Endothelial cell of umbilical vein (primary cell): ENCODE data around the gene MRM2. TPM values are rescaled to one million over a fixed set of nuclear protein-coding genes. Genes with fewer than 3 reads are reported as not detected.

ENCODE experiments used
- BruUV-seq: library from RNA; stranded (reverse); fragments of 400-500 nt; replicated peaks from 2 replicates; lab custom pipeline; 2021; lab: Mats Ljungman, UMichigan
- CTCF ChIA-PET: fragments of 300-600, 350-600 bp; sonication (Branson Sonifier 250); formaldehyde crosslinking; loops from one replicate; lab custom pipeline; 2021; ENCODE audit warnings: antibody characterized with exemption, inconsistent platforms; lab: Charles Lee
- POLR2A ChIA-PET: fragments of 300-600, 350-600 bp; sonication (Branson Sonifier 250); formaldehyde crosslinking; loops from one replicate; lab custom pipeline; 2021; ENCODE audit warnings: antibody characterized with exemption, inconsistent platforms; lab: Charles Lee
- DNase-seq: peaks from one replicate; pipeline ENCODE4 v3.0.0-alpha.2; 2011; ENCODE audit warnings: low read depth, low spot score
- FAIRE-seq: peaks from 2 replicates; lab custom pipeline; 2011; peaks lifted over from hg19 to GRCh38; lab: Jason Lieb, UNC
- H2AFZ ChIP-seq: 2 replicates; pipeline ENCODE4 v1.6.0; 2012; ENCODE audit warnings: low read depth, low read length, control low read depth, inconsistent platforms
- H3K27ac ChIP-seq: 2 replicates; pipeline ENCODE4 v1.5.1; 2011; ENCODE audit warnings: low read depth, mild to moderate bottlenecking, control low read depth, low read length, moderate library complexity; ENCODE audit not compliant: insufficient read depth
- H3K27me3 ChIP-seq, 2 experiments: 2 replicates each; pipeline versions ENCODE4 v1.6.0 to v1.6.1; 2011; ENCODE audit warnings: low read length in 2 of 2, mixed read lengths in 1 of 2; ENCODE audit not compliant: control insufficient read depth in 2 of 2, insufficient read depth in 2 of 2
- H3K36me3 ChIP-seq, 2 experiments: 2 replicates in 1 of 2; 3 replicates in 1 of 2; pipeline ENCODE4 v1.5.1; 2011; ENCODE audit warnings: low read length in 2 of 2, mild to moderate bottlenecking in 1 of 2, moderate library complexity in 1 of 2; ENCODE audit not compliant: control insufficient read depth in 2 of 2, insufficient read depth in 2 of 2; ENCODE audit errors: extremely low read depth in 1 of 2
- H3K4me1 ChIP-seq: 3 replicates; pipeline ENCODE4 v1.5.1; 2011; ENCODE audit warnings: mild to moderate bottlenecking, low read length; ENCODE audit not compliant: control insufficient read depth, insufficient read depth; ENCODE audit errors: extremely low read depth
- H3K4me2 ChIP-seq: 2 replicates; pipeline ENCODE4 v1.6.1; 2011; ENCODE audit warnings: low read length, control low read depth, mixed read lengths; ENCODE audit not compliant: insufficient read depth
- H3K4me3 ChIP-seq, 3 experiments: fragments of 200-600 bp in 1 of 3; sonication (generic), shearing (Covaris generic) in 1 of 3; replicated peaks in 1 of 3; 2 replicates each; pipeline ENCODE4 v1.5.1; 2011 to 2016; ENCODE audit warnings: control low read depth in 3 of 3, low read length in 3 of 3, mild to moderate bottlenecking in 2 of 3, inconsistent platforms in 1 of 3, low read depth in 1 of 3, moderate library complexity in 1 of 3; ENCODE audit not compliant: insufficient read depth in 1 of 3
- H3K79me2 ChIP-seq: 2 replicates; pipeline ENCODE4 v1.6.0; 2012; ENCODE audit warnings: low read length, inconsistent platforms; ENCODE audit not compliant: control insufficient read depth, insufficient read depth
- H3K9ac ChIP-seq: replicated peaks from 2 replicates; pipeline ENCODE3; 2011; ENCODE audit warnings: low read length, control low read depth; ENCODE audit not compliant: insufficient read depth; ENCODE audit errors: extremely low read depth
- H3K9me1 ChIP-seq: replicated peaks from 3 replicates; pipeline ENCODE4 v1.6.0; 2011; ENCODE audit warnings: mild to moderate bottlenecking, low read length; ENCODE audit not compliant: control insufficient read depth, insufficient read depth; ENCODE audit errors: extremely low read depth
- H3K9me3 ChIP-seq: replicated peaks from 2 replicates; pipeline ENCODE4 v1.5.1; 2012; ENCODE audit warnings: low read length, inconsistent platforms; ENCODE audit not compliant: control insufficient read depth, insufficient read depth
- H4K20me1 ChIP-seq: replicated peaks from 2 replicates; pipeline ENCODE3; 2011; ENCODE audit warnings: mild to moderate bottlenecking, low read length; ENCODE audit not compliant: control insufficient read depth, insufficient read depth; ENCODE audit errors: extremely low read depth
- EZH2 ChIP-seq: IDR thresholded peaks from 2 replicates; pipeline ENCODE4 v1.6.1; 2012; ENCODE audit warnings: borderline replicate concordance, low read depth, mild to moderate bottlenecking, moderate library complexity, low read length, inconsistent platforms; ENCODE audit not compliant: severe bottlenecking
- GATA2 ChIP-seq: IDR thresholded peaks from 2 replicates; pipeline ENCODE4 v1.7.0; 2011; ENCODE audit warnings: low read depth, mild to moderate bottlenecking, moderate library complexity, mixed read lengths, low read length; ENCODE audit not compliant: insufficient read length, insufficient read depth
- POLR2A ChIP-seq: IDR thresholded peaks from 2 replicates; pipeline ENCODE4 v1.6.1; 2012; ENCODE audit warnings: low read depth, mild to moderate bottlenecking, control low read depth, low read length
- POLR2AphosphoS5 ChIP-seq: IDR thresholded peaks from 2 replicates; pipeline ENCODE4 v1.6.1; 2012; ENCODE audit warnings: low read depth, mild to moderate bottlenecking, control low read depth, low read length, moderate library complexity; ENCODE audit not compliant: insufficient read depth
- dilution Hi-C: fragments of 300-500 bp; cut with MboI; formaldehyde crosslinking; loops from one replicate; pipeline ENCODE4 v1.15.0; 2019; ENCODE audit warnings: low sequenced_read_pairs; ENCODE audit not compliant: extremely low pct_ligation_motif_present
- intact Hi-C: fragments of 100-400 bp; cut with micrococcal nuclease; formaldehyde crosslinking; loops from one replicate; pipeline ENCODE4 v1.10.0; 2022
- polyA plus RNA-seq, 4 experiments: library from polyadenylated mRNA; depleted of rRNA in 3 of 4; stranded (reverse) in 3 of 4; unstranded in 1 of 4; fragments of >200 nt; gene quantifications; 2 replicates each; pipeline versions ENCODE4 v1.2.1 to v1.2.3, GENCODE V29; 2011 to 2012; ENCODE audit warnings: missing spikeins in 1 of 4
- total RNA-seq: library from RNA; stranded (reverse); gene quantifications from 2 replicates; pipeline ENCODE4 v1.2.3, GENCODE V29; 2021
- TF ChIP-seq, protein P1 (sequence below), 2 donors: IDR thresholded peaks; 1 replicate in 1 of 2; 2 replicates in 1 of 2; pipeline ENCODE4 v1.5.1; 2011; ENCODE audit warnings: low read length in 2 of 2, mild to moderate bottlenecking in 2 of 2, moderate library complexity in 2 of 2, control low read depth in 1 of 2, inconsistent platforms in 1 of 2, low read depth in 1 of 2; ENCODE audit not compliant: insufficient read depth in 1 of 2; ENCODE audit errors: extremely low read depth in 1 of 2
- TF ChIP-seq, protein P2 (sequence below): IDR thresholded peaks from 2 replicates; pipeline ENCODE4 v1.6.1; 2011; ENCODE audit not compliant: insufficient read depth, insufficient read length

MRM2 gene
- total and polyA plus RNA-seq, 2 donors (not counting 3 experiments of a cell fraction or from before 2014, with no cell fraction given), result 10.6 to 20.8 TPM

DNA sequence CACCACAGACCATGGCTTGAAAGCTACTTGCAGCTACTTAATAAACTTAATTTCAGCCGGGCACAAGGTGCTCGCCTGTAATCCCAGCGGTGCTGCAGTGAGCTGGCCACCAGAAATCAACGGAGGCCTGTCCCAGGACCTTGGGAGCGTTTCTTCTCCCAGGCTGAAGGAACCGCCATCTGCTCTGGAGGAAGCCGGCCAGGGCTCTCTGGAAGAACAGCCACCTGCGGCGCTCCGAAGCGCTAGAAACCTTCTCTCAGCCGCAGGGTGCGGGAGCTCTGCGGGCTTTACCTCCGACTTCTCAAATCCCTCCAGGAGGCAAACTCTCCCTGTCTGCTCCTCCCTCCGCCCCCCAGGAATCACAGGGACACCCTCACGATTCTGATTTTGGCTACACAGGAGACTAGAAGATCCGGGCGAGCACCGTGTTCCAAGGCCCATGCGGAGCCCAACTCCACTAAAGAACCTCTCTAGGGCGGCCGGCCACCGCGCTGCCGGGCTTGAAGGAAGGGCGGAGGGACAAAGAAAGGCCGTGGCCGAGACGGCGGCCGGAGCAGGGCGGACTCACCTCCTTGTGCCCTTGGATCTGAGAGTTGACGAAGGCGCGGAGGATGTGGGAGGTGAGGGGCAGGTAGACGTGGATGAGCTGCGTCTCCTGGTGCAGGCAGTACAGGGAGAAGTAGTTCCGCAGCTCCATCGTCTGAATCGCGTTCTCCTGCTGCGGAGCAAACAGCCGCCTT, 14.5 kb upstream of the MRM2 start:
- dilution Hi-C loops, result no loop called here
- no peak for FAIRE-seq
- no TSS peak for BruUV-seq

More for the DNA sequence above, 14.5 kb upstream of the MRM2 start:
- H3K9ac ChIP-seq, result no peak overlapping the region
- H2AFZ ChIP-seq, result no peak overlapping the region
- no peaks in the 10 kb centered on the region for H3K9me3 ChIP-seq
- no peak overlapping the region for H3K27ac ChIP-seq
- POLR2A ChIA-PET, result no interaction called here
- no peak overlapping the region for H3K4me3 ChIP-seq
- H3K9me1 ChIP-seq, result no peaks in the 10 kb centered on the region
- H3K27me3 ChIP-seq, result no peaks in the 10 kb centered on the region
- H3K4me2 ChIP-seq, result no peak overlapping the region
- intact Hi-C loops, result no loop called here
- no peaks in the 10 kb centered on the region for H4K20me1 ChIP-seq
- TF ChIP-seq EZH2, result no peak
- TF ChIP-seq POLR2A, result no peak
- no peak for TF ChIP-seq GATA2
- no peak for TF ChIP-seq POLR2AphosphoS5
- TF ChIP-seq, protein P1, sequence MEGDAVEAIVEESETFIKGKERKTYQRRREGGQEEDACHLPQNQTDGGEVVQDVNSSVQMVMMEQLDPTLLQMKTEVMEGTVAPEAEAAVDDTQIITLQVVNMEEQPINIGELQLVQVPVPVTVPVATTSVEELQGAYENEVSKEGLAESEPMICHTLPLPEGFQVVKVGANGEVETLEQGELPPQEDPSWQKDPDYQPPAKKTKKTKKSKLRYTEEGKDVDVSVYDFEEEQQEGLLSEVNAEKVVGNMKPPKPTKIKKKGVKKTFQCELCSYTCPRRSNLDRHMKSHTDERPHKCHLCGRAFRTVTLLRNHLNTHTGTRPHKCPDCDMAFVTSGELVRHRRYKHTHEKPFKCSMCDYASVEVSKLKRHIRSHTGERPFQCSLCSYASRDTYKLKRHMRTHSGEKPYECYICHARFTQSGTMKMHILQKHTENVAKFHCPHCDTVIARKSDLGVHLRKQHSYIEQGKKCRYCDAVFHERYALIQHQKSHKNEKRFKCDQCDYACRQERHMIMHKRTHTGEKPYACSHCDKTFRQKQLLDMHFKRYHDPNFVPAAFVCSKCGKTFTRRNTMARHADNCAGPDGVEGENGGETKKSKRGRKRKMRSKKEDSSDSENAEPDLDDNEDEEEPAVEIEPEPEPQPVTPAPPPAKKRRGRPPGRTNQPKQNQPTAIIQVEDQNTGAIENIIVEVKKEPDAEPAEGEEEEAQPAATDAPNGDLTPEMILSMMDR (IDR thresholded peaks at IDR 0.05; ENCODE audit: extremely low read depth in 1 of 2, insufficient read depth in 1 of 2, low read depth in 1 of 2, low read length in 2 of 2), result no peak
- TF ChIP-seq, protein P2, sequence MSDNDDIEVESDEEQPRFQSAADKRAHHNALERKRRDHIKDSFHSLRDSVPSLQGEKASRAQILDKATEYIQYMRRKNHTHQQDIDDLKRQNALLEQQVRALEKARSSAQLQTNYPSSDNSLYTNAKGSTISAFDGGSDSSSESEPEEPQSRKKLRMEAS, result no peak
- no peak for DNase-seq
- no peaks in the 10 kb centered on the region for H3K79me2 ChIP-seq
- peaks cover 0 to 12% of the 10 kb centered on the region in 2 experiments for H3K36me3 ChIP-seq
- H3K4me1 ChIP-seq, result no peaks in the 10 kb centered on the region
- CTCF ChIA-PET, result interaction anchor here (0.8 kb wide), 1 partner anchor 91 kb away, joined by 3 read pairs; no protein-coding TSS in a partner anchor
